Activated CD8-positive, alpha-beta T cell treated with anti-CD3 and anti-CD28 coated beads, Interleukin-2, amount 10 ng/mL, durations not matched to agents 7 days and 5 days (primary cell): ENCODE results near the gene CAMLG. TPM values are rescaled to one million over a fixed set of nuclear protein-coding genes. Genes with fewer than 3 reads are reported as not detected.
A peak's percentile ranks its signal among the peaks of the same experiment; 100 is the strongest.
"Not testable (repeated sequence)": the region's sequence is repeated elsewhere in the genome, so short reads cannot be mapped to it uniquely, and the experiment has no call there.

Source experiments
- ATAC-seq: fragments of 150-1000 bp; cut with Tn5 transposase; one replicate; pipeline ENCODE4 v1.10.0; 2021; ENCODE audit warnings: moderate library complexity
- CTCF ChIA-PET: fragments of 350-600 bp; sonication (Branson Sonifier 250); formaldehyde crosslinking; loops from one replicate; lab custom pipeline; 2021; ENCODE audit warnings: antibody characterized with exemption; lab: Charles Lee
- POLR2A ChIA-PET: fragments of 350-600 bp; sonication (Branson Sonifier 250); formaldehyde crosslinking; loops from one replicate; lab custom pipeline; 2021; ENCODE audit warnings: antibody characterized with exemption; lab: Charles Lee
- DNase-seq: peaks from one replicate; pipeline ENCODE4 v3.0.0-alpha.2; 2020
- H3K27ac Mint-ChIP-seq: one replicate; pipeline ENCODE4 v1.8.0; 2021; ENCODE audit warnings: mild to moderate bottlenecking, mixed read lengths
- H3K27me3 Mint-ChIP-seq: one replicate; pipeline ENCODE4 v1.8.0; 2021; ENCODE audit warnings: low read depth, mixed read lengths
- H3K36me3 Mint-ChIP-seq: one replicate; pipeline ENCODE4 v1.8.0; 2021; ENCODE audit warnings: low read depth, mixed read lengths
- H3K4me1 Mint-ChIP-seq: one replicate; pipeline ENCODE4 v1.8.0; 2021; ENCODE audit warnings: low read depth, mixed read lengths
- H3K4me3 Mint-ChIP-seq: one replicate; pipeline ENCODE4 v1.8.0; 2021; ENCODE audit warnings: mild to moderate bottlenecking, mixed read lengths
- H3K9me3 Mint-ChIP-seq: one replicate; pipeline ENCODE4 v1.8.0; 2022; ENCODE audit warnings: mixed read lengths; ENCODE audit not compliant: insufficient read depth
- total RNA-seq, 2 experiments: library from RNA; stranded (reverse); gene quantifications; one replicate each; pipeline ENCODE4 v1.2.3, GENCODE V29; 2021

The CAMLG gene
- 10 to 100 TPM; 23.1 TPM for total RNA-seq

DNA sequence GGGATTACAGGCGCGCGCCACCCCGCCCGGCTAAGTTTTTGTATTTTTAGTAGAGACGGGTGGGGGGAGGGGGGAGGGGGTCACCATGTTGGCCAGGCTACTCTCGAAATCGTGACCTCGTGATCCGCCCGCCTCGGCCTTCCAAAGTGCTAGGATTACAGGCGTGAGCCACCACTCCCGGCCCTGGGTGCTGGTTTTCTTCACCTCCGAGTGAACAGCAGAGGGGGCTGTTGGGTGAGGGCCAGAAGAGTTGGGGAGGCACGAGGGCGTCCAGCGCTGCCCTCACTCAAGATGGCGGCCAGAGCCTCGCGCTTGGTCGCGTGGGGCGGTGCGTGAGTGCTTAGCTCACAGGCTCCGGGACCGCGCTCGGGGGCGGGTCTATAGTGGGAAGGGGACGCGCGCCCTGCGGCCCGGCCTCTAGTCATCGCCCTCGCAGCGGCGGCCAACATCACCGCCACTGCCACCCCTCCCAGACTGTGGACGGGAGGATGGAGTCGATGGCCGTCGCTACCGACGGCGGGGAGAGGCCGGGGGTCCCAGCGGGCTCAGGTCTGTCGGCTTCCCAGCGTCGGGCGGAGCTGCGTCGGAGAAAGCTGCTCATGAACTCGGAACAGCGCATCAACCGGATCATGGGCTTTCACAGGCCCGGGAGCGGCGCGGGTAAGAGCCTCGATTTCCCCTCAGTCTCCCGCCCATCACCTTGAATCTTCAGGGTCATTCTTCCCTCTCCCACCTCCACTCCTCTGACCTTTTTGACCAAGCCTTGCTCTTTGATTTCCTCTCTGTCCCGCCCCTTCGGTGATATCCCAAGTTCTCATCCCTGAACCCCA lies at the start of gene CAMLG:
Gene CAMLG, plus strand, starts transcription at position 416 of the 830 bp plus-strand sequence. Its CDS starts 73 bp downstream, at position 489.
- Mint-ChIP-seq H3K27ac (peak within 1 kb of the TSS; percentile 93), H3K4me1 (peaks cover 30% of the 10 kb centered on the region), H3K27me3 (no peaks in the 10 kb centered on the region), H3K9me3 (no peaks in the 10 kb centered on the region), H3K36me3 (peaks cover 13% of the 10 kb centered on the region), H3K4me3 (peak within 1 kb of the TSS; percentile 84)
- ATAC-seq (peak; percentile 99), DNase-seq (peak; percentile 98)
- POLR2A ChIA-PET, result interaction anchor here (0.6 to 4.2 kb wide), 11 partner anchors 11 to 513 kb away, joined by 3 to 47 read pairs (median 3); partner anchors contain the start of genes C5orf24, CDKN2AIPNL, DDX46 and PCBD2
- CTCF ChIA-PET, result interaction anchor here (0.7 to 5.5 kb wide), 23 partner anchors 9 to 372 kb away, joined by 3 to 83 read pairs (median 3); partner anchors contain the start of genes C5orf24, DDX46, PCBD2 and TXNDC15

DNA sequence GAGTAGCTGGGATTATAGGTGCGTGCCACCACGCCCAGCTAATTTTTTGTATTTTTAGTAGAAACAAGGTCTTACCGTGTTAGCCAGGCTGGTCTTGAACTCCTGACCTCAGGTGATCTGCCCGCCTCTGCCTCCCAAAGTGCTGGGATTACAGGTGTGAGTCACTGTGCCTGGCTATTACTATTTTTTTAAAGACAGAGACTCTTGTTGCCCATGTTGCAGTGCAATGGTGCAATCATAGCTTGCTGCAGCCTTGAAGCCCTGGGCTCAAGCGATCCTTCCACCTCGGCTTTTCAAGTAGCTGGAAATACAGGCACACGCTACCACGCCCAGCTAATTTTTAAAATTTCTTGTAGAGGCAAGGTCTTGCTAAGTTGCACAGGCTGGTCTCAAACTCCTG lies 48.2 kb upstream of the CAMLG start:
- H3K4me1 Mint-ChIP-seq, ATAC-seq, POLR2A ChIA-PET, H3K4me3 Mint-ChIP-seq, H3K27ac Mint-ChIP-seq, H3K27me3 Mint-ChIP-seq, DNase-seq, H3K9me3 Mint-ChIP-seq, CTCF ChIA-PET: not testable (repeated sequence)
- peaks cover 57% of the 10 kb centered on the region for H3K36me3 Mint-ChIP-seq

DNA sequence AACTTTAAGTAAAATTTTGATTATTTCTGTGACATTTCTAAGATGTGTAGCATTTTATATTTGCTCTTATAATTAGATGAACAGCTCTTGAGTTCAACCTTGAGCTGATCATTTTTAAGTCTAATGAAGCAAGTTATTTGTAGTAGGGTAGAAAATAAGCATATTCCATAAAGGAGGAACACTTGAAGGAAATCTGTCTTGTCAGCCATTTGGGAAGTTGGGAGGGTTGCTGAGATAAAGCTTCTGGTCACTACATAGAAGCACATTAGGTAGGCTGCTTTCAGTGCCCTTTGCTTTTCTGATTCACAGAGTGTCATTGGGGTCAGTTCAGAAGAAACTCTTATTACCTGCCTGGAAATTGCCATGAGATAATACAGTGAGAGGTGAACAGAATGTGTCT lies 45.6 kb upstream of the CAMLG start:
- Mint-ChIP-seq H3K27me3 (no peaks in the 10 kb centered on the region), H3K4me3 (no peak overlapping the region), H3K27ac (no peak overlapping the region), H3K36me3 (peaks cover 46% of the 10 kb centered on the region), H3K9me3 (no peaks in the 10 kb centered on the region), H3K4me1 (no peaks in the 10 kb centered on the region)
- CTCF ChIA-PET, result no interaction called here
- POLR2A ChIA-PET, result no interaction called here
- ATAC-seq, result no peak
- no peak for DNase-seq

DNA sequence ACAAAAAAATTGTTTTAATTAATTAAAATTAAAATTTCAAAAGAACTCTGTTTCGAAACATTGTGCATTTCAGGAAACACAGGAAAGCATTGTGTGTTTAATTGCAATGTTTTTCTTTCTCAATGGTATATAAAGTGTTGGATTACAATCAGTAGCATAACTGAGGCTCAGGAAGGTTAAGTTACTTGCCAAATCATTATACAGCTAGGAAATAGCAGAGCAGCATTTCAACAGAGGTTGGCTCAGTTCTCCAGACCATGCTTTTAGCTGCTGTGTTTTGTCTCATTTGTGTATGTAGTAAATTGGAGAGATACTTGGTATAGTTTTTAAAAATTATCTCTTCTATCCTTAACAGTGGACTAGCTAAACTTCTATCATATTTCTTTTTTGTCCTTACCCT lies 30.0 kb upstream of the CAMLG start:
- Mint-ChIP-seq H3K27ac (no peak overlapping the region), H3K36me3 (peaks cover 41% of the 10 kb centered on the region), H3K9me3 (no peaks in the 10 kb centered on the region), H3K4me1 (no peaks in the 10 kb centered on the region), H3K27me3 (no peaks in the 10 kb centered on the region), H3K4me3 (no peak overlapping the region)
- ChIA-PET CTCF (interaction anchor here (1.0 to 1.1 kb wide), 2 partner anchors 30 to 197 kb away, joined by 3 read pairs; partner anchors contain the start of genes CAMLG and PCBD2), POLR2A (no interaction called here)
- ATAC-seq (no peak), DNase-seq (no peak)

DNA sequence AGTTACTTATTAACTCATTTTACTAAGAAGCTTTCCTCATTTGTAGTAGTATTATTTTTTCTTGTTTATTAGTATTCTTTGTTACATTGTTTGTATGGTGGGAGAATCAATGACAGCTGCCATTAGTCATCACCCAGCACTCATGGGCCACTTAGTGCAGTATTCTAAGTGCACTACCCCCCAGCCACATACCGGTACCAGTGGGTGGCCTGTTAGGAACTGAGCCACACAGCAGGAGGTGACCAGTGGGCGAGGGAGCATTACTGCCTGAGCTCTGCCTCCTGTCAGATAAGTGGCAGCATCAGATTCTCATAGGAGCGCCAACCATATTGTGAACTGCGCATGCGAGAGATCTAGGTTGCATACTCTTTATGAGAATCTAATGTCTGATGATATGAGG lies 24.2 kb upstream of the CAMLG start:
- ATAC-seq (no peak), DNase-seq (no peak)
- no peak overlapping the region for H3K4me3 Mint-ChIP-seq
- no peak overlapping the region for H3K27ac Mint-ChIP-seq
- no peaks in the 10 kb centered on the region for H3K4me1 Mint-ChIP-seq
- ChIA-PET POLR2A (no interaction called here), CTCF (interaction anchor here (1.5 kb wide), 1 partner anchor 127 kb away, joined by 3 read pairs; no protein-coding TSS in a partner anchor)
- no peaks in the 10 kb centered on the region for H3K9me3 Mint-ChIP-seq
- peaks cover 46% of the 10 kb centered on the region for H3K36me3 Mint-ChIP-seq
- no peaks in the 10 kb centered on the region for H3K27me3 Mint-ChIP-seq

DNA sequence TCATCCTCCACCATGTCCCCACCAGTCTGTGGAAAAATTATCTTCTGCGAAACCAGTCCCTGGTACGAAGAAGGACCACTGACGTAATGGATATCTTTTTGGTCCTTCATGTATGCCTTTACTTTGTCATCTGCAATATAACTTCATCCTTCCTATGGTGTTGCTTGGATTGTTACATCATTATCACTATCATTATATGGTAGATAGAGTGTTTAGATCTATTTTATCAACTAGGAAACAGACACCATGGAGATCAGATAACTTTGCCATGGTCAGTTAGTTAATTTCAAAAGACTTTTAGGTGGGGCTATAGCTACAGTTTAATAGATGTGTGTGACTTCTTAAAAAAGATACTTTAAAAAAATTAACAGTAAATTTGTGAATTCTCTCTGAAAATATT lies 23.8 kb upstream of the CAMLG start:
- Mint-ChIP-seq H3K27me3 (no peaks in the 10 kb centered on the region), H3K27ac (no peak overlapping the region), H3K9me3 (no peaks in the 10 kb centered on the region), H3K4me3 (no peak overlapping the region), H3K4me1 (no peaks in the 10 kb centered on the region), H3K36me3 (peaks cover 45% of the 10 kb centered on the region)
- no peak for DNase-seq
- CTCF ChIA-PET, result interaction anchor here (1.5 kb wide), 1 partner anchor 127 kb away, joined by 3 read pairs; no protein-coding TSS in a partner anchor
- POLR2A ChIA-PET, result no interaction called here
- no peak for ATAC-seq

DNA sequence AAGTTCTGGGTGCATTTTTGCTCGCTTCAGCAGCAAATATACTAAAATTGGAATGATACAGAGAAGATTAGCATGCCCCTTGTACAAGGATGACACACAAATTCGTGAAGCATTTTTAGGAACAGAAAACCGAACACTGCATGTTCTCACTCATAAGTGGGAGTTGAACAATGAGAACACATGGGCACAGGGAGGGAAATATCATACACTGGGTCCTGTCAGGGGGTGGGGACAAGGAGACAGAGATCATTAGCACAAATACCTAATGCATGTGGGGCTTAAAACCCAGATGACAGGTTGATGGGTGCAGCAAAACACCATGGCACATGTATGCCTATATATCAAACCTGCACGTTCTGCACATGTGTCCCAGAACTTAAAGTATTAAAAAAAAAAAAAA lies 22.9 kb upstream of the CAMLG start:
- H3K9me3 Mint-ChIP-seq, H3K4me1 Mint-ChIP-seq, CTCF ChIA-PET, ATAC-seq, POLR2A ChIA-PET, H3K27ac Mint-ChIP-seq, H3K4me3 Mint-ChIP-seq, DNase-seq, H3K27me3 Mint-ChIP-seq: not testable (repeated sequence)
- H3K36me3 Mint-ChIP-seq, result peaks cover 43% of the 10 kb centered on the region

DNA sequence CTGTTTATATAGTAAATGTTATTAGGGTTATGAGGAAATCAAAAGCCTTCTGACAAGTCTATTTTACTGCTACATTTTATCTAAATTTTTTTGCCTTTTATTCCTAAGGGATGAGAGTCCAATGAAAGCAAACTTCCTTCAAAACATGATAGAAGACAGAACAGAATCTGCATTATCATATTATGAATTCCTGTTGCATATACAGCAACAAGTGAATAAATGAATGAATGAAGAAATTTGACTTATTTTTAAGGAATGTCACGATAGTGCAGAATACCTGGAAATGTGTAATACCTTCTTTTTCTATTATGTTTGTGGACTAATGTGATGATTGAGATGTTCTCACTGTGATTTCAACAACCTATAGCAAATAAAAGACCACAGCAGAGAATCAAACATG lies 13.5 kb upstream of the CAMLG start:
- H3K4me3 Mint-ChIP-seq, result no peak overlapping the region
- no peaks in the 10 kb centered on the region for H3K4me1 Mint-ChIP-seq
- no peaks in the 10 kb centered on the region for H3K27me3 Mint-ChIP-seq
- peaks cover 24% of the 10 kb centered on the region for H3K36me3 Mint-ChIP-seq
- no peak for DNase-seq
- H3K9me3 Mint-ChIP-seq, result no peaks in the 10 kb centered on the region
- ChIA-PET POLR2A (no interaction called here), CTCF (interaction anchor here (2.3 kb wide), 1 partner anchor 13 kb away, joined by 7 read pairs; the partner anchor contains the start of gene CAMLG)
- no peak for ATAC-seq
- no peak overlapping the region for H3K27ac Mint-ChIP-seq

DNA sequence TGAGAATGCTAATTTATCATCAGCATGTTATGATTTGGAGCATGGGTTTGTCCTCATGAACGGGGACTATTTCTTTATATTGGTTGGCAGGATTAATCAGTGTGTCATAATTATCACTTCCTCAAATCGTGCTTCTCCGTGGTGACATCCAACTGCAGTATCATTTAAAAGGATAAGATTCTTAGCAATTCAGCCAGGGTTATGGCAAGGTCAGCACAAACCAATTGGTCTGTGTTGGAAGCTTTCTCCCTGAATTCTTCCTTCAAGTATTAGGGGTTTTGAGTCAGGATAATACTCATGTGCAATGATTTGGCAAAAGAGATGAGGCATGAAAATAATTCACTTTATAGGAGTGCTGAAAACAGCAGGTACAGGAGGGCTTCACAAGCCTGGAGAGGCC lies 5.5 kb upstream of the CAMLG start:
- ChIA-PET POLR2A (no interaction called here), CTCF (no interaction called here)
- no peak overlapping the region for H3K27ac Mint-ChIP-seq
- H3K4me3 Mint-ChIP-seq, result no peak overlapping the region
- H3K27me3 Mint-ChIP-seq, result no peaks in the 10 kb centered on the region
- H3K36me3 Mint-ChIP-seq, result no peaks in the 10 kb centered on the region
- no peaks in the 10 kb centered on the region for H3K9me3 Mint-ChIP-seq
- ATAC-seq (no peak), DNase-seq (no peak)
- peaks cover 6% of the 10 kb centered on the region for H3K4me1 Mint-ChIP-seq

DNA sequence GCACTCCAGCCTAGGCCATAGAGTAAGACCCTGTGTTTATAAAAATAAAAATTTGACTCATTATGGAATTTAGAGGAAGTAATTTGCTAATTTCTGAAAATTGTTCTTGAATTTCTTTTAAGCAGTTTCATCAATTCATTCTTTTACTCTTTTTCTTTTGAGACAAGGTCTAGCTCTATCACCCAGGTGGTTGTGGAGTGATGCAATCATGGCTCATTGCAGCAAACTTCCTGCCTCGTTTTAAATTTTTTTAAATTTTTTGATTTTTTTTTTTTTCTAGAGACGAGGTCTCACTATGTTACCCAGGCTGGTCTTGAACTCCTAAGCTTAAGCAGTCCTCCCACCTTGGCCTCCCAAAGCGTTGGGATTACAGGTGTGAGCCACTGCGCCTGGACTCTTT lies 3.1 kb upstream of the CAMLG start:
- H3K4me3 Mint-ChIP-seq, result no peak overlapping the region
- no peaks in the 10 kb centered on the region for H3K27me3 Mint-ChIP-seq
- H3K9me3 Mint-ChIP-seq, result no peaks in the 10 kb centered on the region
- ChIA-PET POLR2A (interaction anchor here (0.8 to 1.3 kb wide), 3 partner anchors 11 to 169 kb away, joined by 4 to 7 read pairs (median 4); partner anchors contain the start of genes DDX46 and PCBD2), CTCF (interaction anchor here (0.9 to 1.0 kb wide), 2 partner anchors 106 to 170 kb away, joined by 3 read pairs; partner anchors contain the start of gene PCBD2)
- no peak for ATAC-seq
- peaks cover 15% of the 10 kb centered on the region for H3K4me1 Mint-ChIP-seq
- no peak overlapping the region for H3K27ac Mint-ChIP-seq
- no peaks in the 10 kb centered on the region for H3K36me3 Mint-ChIP-seq
- no peak for DNase-seq

DNA sequence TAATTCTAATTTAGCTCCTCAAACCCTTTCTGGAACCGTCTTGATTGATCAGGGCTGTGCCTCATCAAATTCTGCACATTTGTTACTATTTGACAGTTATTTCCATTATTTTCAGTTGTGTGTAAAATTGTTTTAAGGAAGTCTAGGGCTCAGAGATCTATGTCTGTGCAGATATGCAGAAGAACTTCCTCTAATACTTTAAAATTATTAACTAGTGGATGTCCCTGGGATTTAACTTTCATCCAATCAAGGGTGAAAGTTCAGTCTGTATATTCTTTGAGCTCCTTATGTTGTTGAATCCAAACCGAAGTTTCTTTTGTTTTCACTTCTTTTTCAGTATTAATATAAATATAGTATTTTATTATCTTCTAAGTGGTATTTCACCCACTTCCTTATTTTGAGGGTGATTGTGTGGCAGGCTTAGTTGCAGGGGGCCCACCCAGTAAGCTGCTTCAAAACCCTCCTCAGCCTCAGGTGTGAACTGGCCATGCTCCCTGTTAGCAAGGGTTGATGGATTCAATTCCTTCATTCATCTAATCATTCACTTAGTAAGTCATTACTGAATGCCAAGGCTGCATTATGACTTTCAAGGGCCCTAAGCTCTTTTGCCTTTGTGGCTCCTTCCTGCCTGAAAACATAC lies 2.1 kb upstream of the CAMLG start:
- Mint-ChIP-seq H3K27ac (no peak overlapping the region), H3K27me3 (no peaks in the 10 kb centered on the region), H3K4me1 (peaks cover 25% of the 10 kb centered on the region), H3K9me3 (no peaks in the 10 kb centered on the region), H3K36me3 (peaks cover 8% of the 10 kb centered on the region), H3K4me3 (no peak overlapping the region)
- POLR2A ChIA-PET, result interaction anchor here (1.1 to 1.3 kb wide), 2 partner anchors 111 to 168 kb away, joined by 3 to 7 read pairs; partner anchors contain the start of gene PCBD2
- DNase-seq, result no peak
- CTCF ChIA-PET, result interaction anchor here (0.8 to 1.6 kb wide), 3 partner anchors 23 to 169 kb away, joined by 3 to 6 read pairs (median 3); partner anchors contain the start of gene PCBD2
- no peak for ATAC-seq
